ENCODE results near the gene ANKRD2. TPM values are rescaled to one million over a fixed set of nuclear protein-coding genes. Genes with fewer than 3 reads are reported as not detected.

The ANKRD2 gene
- total RNA-seq, 4 donors from 2014 or later: 0.79 TPM; not detected in 3

DNA sequence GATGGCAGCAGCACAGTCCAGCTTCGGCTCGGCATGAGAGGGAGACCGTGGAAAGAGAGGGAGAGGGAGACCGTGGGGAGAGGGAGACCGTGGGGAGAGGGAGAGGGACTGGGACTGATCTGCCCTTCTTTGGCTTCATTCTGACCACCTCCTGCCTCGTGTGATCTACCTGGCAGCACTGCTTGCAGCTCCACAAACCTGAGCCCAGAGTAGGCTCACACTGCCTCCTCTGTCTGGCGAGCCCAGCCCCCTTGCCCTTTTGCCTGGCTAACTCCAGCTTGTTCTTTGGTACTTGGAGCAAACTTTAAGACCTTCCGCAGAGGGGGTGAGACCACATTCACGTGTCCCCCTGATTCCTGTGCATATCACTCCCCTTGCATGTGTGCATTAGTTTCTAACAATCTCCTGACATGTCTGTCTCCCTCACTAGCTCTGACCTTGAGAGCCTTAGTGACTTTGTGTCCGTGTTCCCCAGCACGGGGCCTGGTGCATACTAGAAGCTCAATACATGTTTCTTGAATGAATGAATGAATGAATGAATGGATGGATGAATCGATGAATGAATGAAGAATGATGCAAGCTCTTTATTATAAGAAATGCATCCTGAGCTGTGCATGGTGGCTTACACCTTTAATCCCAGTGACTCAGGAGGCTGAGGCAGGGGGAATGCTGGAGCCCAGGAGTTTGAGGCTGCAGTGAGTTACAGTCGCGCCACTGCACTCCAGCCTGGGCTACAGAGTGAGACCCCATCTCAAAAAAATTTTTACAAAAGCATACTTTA is 42.7 kb upstream of the ANKRD2 start:
- intact Hi-C loops (cut with DNase I): no loop called here
- Histone ChIP-seq H3K36me3 (no peaks in the 10 kb centered on the region), H3K9me3 (no peaks in the 10 kb centered on the region), H3K4me1 (peaks cover 0 to 20% (median 0%) of the 10 kb centered on the region in 3 donors), H3K27me3 (no peaks in the 10 kb centered on the region), H3K4me3 (peak overlapping the region in 1 of 4 donors; percentile 18), H3K27ac (no peak overlapping the region)
- DNase-seq: no peak
- whole genome bisulfite sequencing, 2 donors: 48 to 59% methylated on average over 10 of the region's 14 CpGs
- no peak for TF ChIP-seq POLR2A (IDR thresholded peaks at IDR 0.05)
- TF ChIP-seq, protein P1, sequence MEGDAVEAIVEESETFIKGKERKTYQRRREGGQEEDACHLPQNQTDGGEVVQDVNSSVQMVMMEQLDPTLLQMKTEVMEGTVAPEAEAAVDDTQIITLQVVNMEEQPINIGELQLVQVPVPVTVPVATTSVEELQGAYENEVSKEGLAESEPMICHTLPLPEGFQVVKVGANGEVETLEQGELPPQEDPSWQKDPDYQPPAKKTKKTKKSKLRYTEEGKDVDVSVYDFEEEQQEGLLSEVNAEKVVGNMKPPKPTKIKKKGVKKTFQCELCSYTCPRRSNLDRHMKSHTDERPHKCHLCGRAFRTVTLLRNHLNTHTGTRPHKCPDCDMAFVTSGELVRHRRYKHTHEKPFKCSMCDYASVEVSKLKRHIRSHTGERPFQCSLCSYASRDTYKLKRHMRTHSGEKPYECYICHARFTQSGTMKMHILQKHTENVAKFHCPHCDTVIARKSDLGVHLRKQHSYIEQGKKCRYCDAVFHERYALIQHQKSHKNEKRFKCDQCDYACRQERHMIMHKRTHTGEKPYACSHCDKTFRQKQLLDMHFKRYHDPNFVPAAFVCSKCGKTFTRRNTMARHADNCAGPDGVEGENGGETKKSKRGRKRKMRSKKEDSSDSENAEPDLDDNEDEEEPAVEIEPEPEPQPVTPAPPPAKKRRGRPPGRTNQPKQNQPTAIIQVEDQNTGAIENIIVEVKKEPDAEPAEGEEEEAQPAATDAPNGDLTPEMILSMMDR (IDR thresholded peaks at IDR 0.05): no peak

DNA sequence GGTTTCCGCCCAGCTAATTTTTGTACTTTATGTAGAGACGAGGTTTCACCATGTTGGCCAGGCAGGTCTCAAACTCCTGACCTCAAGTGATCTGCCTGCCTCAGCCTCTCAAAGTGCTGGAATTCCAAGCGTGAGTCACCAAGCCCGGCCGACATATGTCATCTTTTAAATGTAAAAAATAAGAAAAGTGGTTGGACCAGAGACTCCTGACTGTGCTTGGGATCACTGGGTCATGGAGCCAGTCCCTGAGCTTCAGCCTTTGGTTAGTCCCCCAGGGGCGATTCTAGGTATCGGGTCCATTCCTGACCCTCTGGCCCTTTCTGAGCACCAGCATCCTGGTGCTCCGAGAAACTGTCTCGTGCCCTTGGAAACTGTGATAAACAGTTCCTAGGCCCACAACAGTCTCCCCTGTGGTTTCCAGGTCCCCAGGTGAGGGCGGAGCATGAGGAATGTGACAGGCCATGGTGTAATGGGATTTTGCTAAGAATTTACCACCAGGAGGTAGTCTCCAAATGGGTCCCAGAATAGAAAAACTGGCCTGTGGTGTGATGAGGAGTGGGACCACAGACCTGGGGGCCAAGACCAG is 41.1 kb upstream of the ANKRD2 start:
- Histone ChIP-seq H3K36me3 (no peaks in the 10 kb centered on the region), H3K9me3 (no peaks in the 10 kb centered on the region), H3K27me3 (no peaks in the 10 kb centered on the region), H3K4me1 (peaks cover 0 to 20% (median 0%) of the 10 kb centered on the region in 3 donors), H3K4me3 (no peak overlapping the region), H3K27ac (no peak overlapping the region)
- intact Hi-C loops (cut with DNase I): no loop called here
- 90 to 91% methylated on average over 7 to 8 of the region's 10 CpGs for WGBS, 2 donors
- no peak for DNase-seq
- TF ChIP-seq POLR2A (IDR thresholded peaks at IDR 0.05): no peak
- TF ChIP-seq, protein P1 (IDR thresholded peaks at IDR 0.05): no peak

DNA sequence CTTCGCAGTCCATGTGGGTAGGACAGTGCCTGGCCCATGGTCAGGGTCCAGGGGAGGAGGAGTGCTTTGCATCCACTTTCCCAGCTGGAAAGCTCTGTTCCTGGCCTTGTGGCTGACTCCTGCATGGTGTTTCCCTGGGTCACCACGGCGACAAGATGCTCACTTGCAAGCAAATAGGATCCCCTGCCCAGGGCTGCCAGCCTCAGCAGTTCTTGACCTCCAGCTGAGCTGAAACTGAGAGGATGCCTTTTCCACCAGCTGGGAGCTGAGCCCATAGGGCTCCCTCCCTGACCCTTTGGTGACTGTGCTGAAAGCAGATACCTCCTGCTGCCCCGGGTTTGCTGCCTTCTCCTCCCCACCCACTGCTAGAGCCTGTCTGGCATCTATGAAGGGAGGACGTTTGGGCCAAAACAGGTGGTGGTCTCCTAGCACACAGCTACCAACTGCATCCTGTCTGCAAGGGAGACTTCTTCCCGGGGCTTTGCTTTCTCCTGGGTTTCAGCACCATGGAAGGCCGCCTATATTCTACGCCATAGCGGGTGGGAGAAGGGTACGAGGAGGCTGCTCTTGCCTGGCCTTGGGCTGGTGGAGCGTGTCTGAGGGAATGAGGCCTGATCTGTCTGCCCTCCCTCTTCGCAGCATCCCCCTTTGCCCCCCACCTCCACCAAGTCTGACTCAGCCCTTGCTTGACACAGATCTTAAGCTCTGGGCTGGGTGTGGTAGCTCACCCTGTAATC is 39.5 kb upstream of the ANKRD2 start:
- DNase-seq: no peak
- Histone ChIP-seq H3K4me3 (no peak overlapping the region), H3K27me3 (no peaks in the 10 kb centered on the region), H3K27ac (no peak overlapping the region), H3K9me3 (no peaks in the 10 kb centered on the region), H3K4me1 (peaks cover 0 to 22% (median 0%) of the 10 kb centered on the region in 3 donors), H3K36me3 (no peaks in the 10 kb centered on the region)
- no peak for TF ChIP-seq POLR2A (IDR thresholded peaks at IDR 0.05)
- TF ChIP-seq, protein P1 (IDR thresholded peaks at IDR 0.05): no peak
- intact Hi-C loops (cut with DNase I): no loop called here
- WGBS, 2 donors: 67 to 84% methylated on average over 6 to 10 of the region's 12 CpGs

DNA sequence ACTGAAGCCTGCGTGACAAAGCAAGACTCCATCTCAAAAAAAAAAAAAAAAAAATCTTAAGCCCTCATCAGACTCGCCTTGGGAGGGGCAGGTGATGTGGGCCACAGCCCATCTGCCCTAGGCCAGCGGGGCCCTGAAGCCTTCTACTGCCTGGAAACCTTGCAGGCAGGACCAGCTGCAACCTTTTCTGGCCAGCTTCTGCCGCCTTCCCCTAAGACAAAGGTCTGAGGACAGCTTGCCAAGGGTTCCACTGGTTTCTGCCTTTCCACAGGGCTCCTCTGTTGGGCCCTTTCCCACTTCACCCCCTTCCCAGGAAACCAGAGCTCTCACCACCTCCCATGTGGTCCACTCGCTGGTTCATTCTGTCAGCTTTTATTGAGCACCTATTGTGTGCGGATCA is 38.7 kb upstream of the ANKRD2 start:
- no peaks in the 10 kb centered on the region for H3K36me3 ChIP-seq
- H3K9me3 ChIP-seq: no peaks in the 10 kb centered on the region
- DNase-seq: no peak
- H3K4me3 ChIP-seq: no peak overlapping the region
- intact Hi-C loops (cut with DNase I): no loop called here
- H3K27ac ChIP-seq: no peak overlapping the region
- TF ChIP-seq, protein P1 (IDR thresholded peaks at IDR 0.05): no peak
- TF ChIP-seq POLR2A (IDR thresholded peaks at IDR 0.05): no peak
- H3K4me1 ChIP-seq: peaks cover 4 to 30% (median 7%) of the 10 kb centered on the region in 3 donors
- 74 to 76% methylated on average over 5 to 6 of the region's 6 CpGs for WGBS, 2 donors
- H3K27me3 ChIP-seq: no peaks in the 10 kb centered on the region
